HEK293 (cell line): Measurements from ENCODE around the gene MRRF.
A peak's percentile ranks its signal among the peaks of the same experiment; 100 is the strongest.

Experiments used
- CTCF ChIA-PET: fragments of 350-600 bp; formaldehyde crosslinking; extraction: SDS; loops from one replicate; lab custom pipeline; 2021; ENCODE audit warnings: antibody characterized with exemption; lab: Yijun Ruan, JAX
- POLR2A ChIA-PET: fragments of 300-600 bp; formaldehyde crosslinking; extraction: SDS; loops from one replicate; lab custom pipeline; 2020; ENCODE audit warnings: antibody characterized with exemption, inconsistent platforms; lab: Yijun Ruan, JAX
- H3K27ac ChIP-seq: fragments of 200-500 bp; sonication (Bioruptor generic); 2 replicates; pipeline ENCODE4 v1.5.1; 2014; ENCODE audit warnings: low read depth, low read length, control low read depth, inconsistent platforms; ENCODE audit errors: extremely low read depth
- H3K36me3 ChIP-seq, 2 experiments: fragments of 200-500 bp in 1 of 2; sonication (Bioruptor generic) in 1 of 2; 1 replicate in 1 of 2; 2 replicates in 1 of 2; pipeline ENCODE4 v1.5.1; 2014 to 2017; ENCODE audit warnings: inconsistent platforms in 2 of 2, low read length in 2 of 2; ENCODE audit not compliant: control insufficient read depth in 2 of 2, insufficient read depth in 1 of 2
- H3K4me1 ChIP-seq: fragments of 200-500 bp; sonication (Bioruptor generic); 2 replicates; pipeline ENCODE4 v1.5.1; 2014; ENCODE audit warnings: mild to moderate bottlenecking, low read length, inconsistent platforms; ENCODE audit not compliant: control insufficient read depth, insufficient read depth
- H3K4me3 ChIP-seq: 2 replicates; pipeline ENCODE4 v1.5.1; 2011; ENCODE audit warnings: low read depth, mild to moderate bottlenecking, control low read depth, low read length, moderate library complexity
- H3K9me3 ChIP-seq: fragments of 200-500 bp; sonication (Bioruptor generic); 2 replicates; pipeline ENCODE4 v1.5.1; 2014; ENCODE audit warnings: low read depth, low read length, inconsistent platforms; ENCODE audit not compliant: control insufficient read depth, insufficient read depth
- BCL11A ChIP-seq: fragments of 450-650 bp; formaldehyde crosslinking; IDR thresholded peaks from 2 replicates; pipeline ENCODE4 v1.5.1; 2016; ENCODE audit warnings: low read depth, missing biosample characterization, missing genetic modification characterization
- EGR2 ChIP-seq: fragments of 450-650 bp; formaldehyde crosslinking; IDR thresholded peaks from 2 replicates; pipeline ENCODE4 v1.5.1; 2016; ENCODE audit warnings: low read depth, missing biosample characterization, missing genetic modification characterization
- KLF9 ChIP-seq: fragments of 450-650 bp; formaldehyde crosslinking; IDR thresholded peaks from 2 replicates; pipeline ENCODE4 v1.5.1; 2016; ENCODE audit warnings: missing biosample characterization, missing genetic modification characterization, low read depth
- SP7 ChIP-seq: fragments of 450-650 bp; formaldehyde crosslinking; IDR thresholded peaks from 2 replicates; pipeline ENCODE4 v1.5.1; 2016; ENCODE audit warnings: missing biosample characterization, missing genetic modification characterization
- WT1 ChIP-seq: fragments of 450-650 bp; formaldehyde crosslinking; IDR thresholded peaks from 2 replicates; pipeline ENCODE4 v1.5.1; 2016; ENCODE audit warnings: missing biosample characterization, missing genetic modification characterization
- ZBTB1 ChIP-seq: fragments of 450-650 bp; formaldehyde crosslinking; IDR thresholded peaks from 2 replicates; pipeline ENCODE4 v1.5.1; 2016; ENCODE audit warnings: missing biosample characterization, missing genetic modification characterization
- ZNF19 ChIP-seq: fragments of 450-650 bp; formaldehyde crosslinking; IDR thresholded peaks from 2 replicates; pipeline ENCODE4; 2016; ENCODE audit warnings: missing biosample characterization, missing genetic modification characterization, low read depth
- ZNF23 ChIP-seq: fragments of 450-650 bp; formaldehyde crosslinking; IDR thresholded peaks from 2 replicates; pipeline ENCODE4 v1.5.1; 2016; ENCODE audit warnings: missing biosample characterization, missing genetic modification characterization, borderline replicate concordance
- ZNF24 ChIP-seq: fragments of 450-650 bp; formaldehyde crosslinking; IDR thresholded peaks from 2 replicates; pipeline ENCODE4 v1.5.1; 2016; ENCODE audit warnings: missing biosample characterization, missing genetic modification characterization
- ZNF560 ChIP-seq: fragments of 450-650 bp; formaldehyde crosslinking; IDR thresholded peaks from 2 replicates; pipeline ENCODE4 v1.5.1; 2017; ENCODE audit warnings: missing biosample characterization, missing genetic modification characterization, borderline replicate concordance
- ZNF626 ChIP-seq: fragments of 450-650 bp; sonication (Bioruptor Pico); formaldehyde crosslinking; IDR thresholded peaks from 2 replicates; pipeline ENCODE4 v1.5.1; 2018; ENCODE audit warnings: missing biosample characterization, missing genetic modification characterization, inconsistent platforms
- ZNF629 ChIP-seq: fragments of 450-650 bp; formaldehyde crosslinking; IDR thresholded peaks from 2 replicates; pipeline ENCODE4 v1.5.1; 2017; ENCODE audit warnings: missing biosample characterization, missing genetic modification characterization
- ZNF664 ChIP-seq: fragments of 450-650 bp; formaldehyde crosslinking; IDR thresholded peaks from 2 replicates; pipeline ENCODE4 v1.5.1; 2016; ENCODE audit warnings: missing biosample characterization, missing genetic modification characterization
- ZNF830 ChIP-seq: fragments of 450-650 bp; IDR thresholded peaks from 2 replicates; pipeline ENCODE4 v1.5.0; 2018; ENCODE audit warnings: missing biosample characterization, missing genetic modification characterization, low read depth, mild to moderate bottlenecking, moderate library complexity
- TF ChIP-seq, protein P1 (sequence below): fragments of 450-650 bp; formaldehyde crosslinking; IDR thresholded peaks from 2 replicates; pipeline ENCODE4 v1.5.1; 2016; ENCODE audit warnings: missing biosample characterization, missing genetic modification characterization
- TF ChIP-seq, protein P2 (sequence below): fragments of 450-650 bp; formaldehyde crosslinking; IDR thresholded peaks from 2 replicates; pipeline ENCODE4 v1.5.1; 2016; ENCODE audit warnings: missing biosample characterization, missing genetic modification characterization, borderline replicate concordance
- TF ChIP-seq, protein P3 (sequence below): fragments of 450-650 bp; formaldehyde crosslinking; IDR thresholded peaks from 2 replicates; pipeline ENCODE4 v1.5.1; 2016; ENCODE audit warnings: missing biosample characterization, missing genetic modification characterization
- TF ChIP-seq, protein P4 (sequence below): fragments of 450-650 bp; formaldehyde crosslinking; IDR thresholded peaks from 2 replicates; pipeline ENCODE4 v1.5.1; 2017; ENCODE audit warnings: missing biosample characterization, missing genetic modification characterization

Gene MRRF

DNA sequence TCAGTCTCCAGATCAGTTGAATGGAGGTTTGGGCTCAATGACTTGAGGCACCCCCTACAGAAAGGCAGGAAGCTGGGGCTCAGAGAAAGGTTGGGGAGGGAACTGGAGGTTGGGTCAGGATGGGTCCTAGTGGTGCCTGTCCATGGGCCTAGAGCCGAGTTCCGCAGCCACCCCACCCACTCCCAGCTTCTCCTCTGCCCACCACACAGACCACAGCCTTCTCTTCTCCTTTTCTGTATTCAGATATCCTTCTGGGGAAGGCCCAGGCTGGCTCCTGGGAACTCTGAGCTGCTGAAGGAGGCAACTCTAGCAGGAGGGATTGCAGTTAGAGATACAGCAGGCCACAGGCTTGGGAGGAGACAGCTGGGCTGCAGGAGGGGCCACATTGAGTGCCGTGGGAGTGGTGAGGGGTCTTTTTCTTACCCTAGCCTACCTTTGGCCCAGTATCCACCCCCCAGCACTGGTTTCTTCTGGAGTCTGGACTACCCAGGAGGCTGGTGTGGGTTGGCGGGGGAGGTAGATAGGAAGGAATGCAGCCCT is 90.7 kb downstream of the MRRF start (continued):
- TF ChIP-seq, protein P1, sequence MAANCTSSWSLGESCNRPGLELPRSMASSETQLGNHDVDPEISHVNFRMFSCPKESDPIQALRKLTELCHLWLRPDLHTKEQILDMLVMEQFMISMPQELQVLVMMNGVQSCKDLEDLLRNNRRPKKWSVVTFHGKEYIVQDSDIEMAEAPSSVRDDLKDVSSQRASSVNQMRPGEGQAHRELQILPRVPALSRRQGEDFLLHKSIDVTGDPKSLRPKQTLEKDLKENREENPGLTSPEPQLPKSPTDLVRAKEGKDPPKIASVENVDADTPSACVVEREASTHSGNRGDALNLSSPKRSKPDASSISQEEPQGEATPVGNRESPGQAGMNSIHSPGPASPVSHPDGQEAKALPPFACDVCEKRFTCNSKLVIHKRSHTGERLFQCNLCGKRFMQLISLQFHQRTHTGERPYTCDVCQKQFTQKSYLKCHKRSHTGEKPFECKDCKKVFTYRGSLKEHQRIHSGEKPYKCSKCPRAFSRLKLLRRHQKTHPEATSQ (tag by site-specific recombination) = no peak
- no peak for TF ChIP-seq ZNF626 (tag by site-specific recombination)
- TF ChIP-seq ZBTB1 = no peak
- no peak for TF ChIP-seq ZNF830
- TF ChIP-seq, protein P2, sequence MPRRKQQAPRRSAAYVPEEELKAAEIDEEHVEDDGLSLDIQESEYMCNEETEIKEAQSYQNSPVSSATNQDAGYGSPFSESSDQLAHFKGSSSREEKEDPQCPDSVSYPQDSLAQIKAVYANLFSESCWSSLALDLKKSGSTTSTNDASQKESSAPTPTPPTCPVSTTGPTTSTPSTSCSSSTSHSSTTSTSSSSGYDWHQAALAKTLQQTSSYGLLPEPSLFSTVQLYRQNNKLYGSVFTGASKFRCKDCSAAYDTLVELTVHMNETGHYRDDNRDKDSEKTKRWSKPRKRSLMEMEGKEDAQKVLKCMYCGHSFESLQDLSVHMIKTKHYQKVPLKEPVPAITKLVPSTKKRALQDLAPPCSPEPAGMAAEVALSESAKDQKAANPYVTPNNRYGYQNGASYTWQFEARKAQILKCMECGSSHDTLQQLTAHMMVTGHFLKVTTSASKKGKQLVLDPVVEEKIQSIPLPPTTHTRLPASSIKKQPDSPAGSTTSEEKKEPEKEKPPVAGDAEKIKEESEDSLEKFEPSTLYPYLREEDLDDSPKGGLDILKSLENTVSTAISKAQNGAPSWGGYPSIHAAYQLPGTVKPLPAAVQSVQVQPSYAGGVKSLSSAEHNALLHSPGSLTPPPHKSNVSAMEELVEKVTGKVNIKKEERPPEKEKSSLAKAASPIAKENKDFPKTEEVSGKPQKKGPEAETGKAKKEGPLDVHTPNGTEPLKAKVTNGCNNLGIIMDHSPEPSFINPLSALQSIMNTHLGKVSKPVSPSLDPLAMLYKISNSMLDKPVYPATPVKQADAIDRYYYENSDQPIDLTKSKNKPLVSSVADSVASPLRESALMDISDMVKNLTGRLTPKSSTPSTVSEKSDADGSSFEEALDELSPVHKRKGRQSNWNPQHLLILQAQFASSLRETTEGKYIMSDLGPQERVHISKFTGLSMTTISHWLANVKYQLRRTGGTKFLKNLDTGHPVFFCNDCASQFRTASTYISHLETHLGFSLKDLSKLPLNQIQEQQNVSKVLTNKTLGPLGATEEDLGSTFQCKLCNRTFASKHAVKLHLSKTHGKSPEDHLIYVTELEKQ (tag by site-specific recombination) = no peak

DNA sequence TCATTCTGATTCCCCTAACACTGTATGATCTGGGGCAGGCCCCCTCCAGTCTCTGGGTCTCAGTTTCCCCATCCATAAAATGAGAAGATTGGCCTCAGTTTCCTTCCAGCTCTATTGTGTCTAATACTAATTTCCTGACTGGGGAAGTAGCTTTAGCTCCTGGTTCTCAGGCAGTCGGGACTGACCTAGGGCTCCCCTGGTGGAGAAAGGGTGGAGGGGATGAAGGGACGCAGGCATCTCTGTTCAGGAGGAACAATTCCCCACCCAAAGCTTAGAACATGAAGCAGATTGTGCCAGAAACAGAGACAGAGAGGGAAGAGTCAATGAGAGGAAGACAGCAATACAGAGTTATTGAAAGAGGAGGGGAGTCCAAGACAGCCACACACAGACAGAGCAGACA is 91.9 kb downstream of the MRRF start:
- Histone ChIP-seq H3K9me3 (no peaks in the 10 kb centered on the region), H3K27ac (no peak overlapping the region), H3K36me3 (no peaks in the 10 kb centered on the region), H3K4me3 (no peak overlapping the region), H3K4me1 (no peaks in the 10 kb centered on the region)
- TF ChIP-seq, protein P3, sequence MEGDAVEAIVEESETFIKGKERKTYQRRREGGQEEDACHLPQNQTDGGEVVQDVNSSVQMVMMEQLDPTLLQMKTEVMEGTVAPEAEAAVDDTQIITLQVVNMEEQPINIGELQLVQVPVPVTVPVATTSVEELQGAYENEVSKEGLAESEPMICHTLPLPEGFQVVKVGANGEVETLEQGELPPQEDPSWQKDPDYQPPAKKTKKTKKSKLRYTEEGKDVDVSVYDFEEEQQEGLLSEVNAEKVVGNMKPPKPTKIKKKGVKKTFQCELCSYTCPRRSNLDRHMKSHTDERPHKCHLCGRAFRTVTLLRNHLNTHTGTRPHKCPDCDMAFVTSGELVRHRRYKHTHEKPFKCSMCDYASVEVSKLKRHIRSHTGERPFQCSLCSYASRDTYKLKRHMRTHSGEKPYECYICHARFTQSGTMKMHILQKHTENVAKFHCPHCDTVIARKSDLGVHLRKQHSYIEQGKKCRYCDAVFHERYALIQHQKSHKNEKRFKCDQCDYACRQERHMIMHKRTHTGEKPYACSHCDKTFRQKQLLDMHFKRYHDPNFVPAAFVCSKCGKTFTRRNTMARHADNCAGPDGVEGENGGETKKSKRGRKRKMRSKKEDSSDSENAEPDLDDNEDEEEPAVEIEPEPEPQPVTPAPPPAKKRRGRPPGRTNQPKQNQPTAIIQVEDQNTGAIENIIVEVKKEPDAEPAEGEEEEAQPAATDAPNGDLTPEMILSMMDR (tag by site-specific recombination) = 0 out of 2 replicates have a peak, but pooled peaks have one; percentile 9
- TF ChIP-seq SP7 (tag by site-specific recombination) = no peak
- TF ChIP-seq ZNF24 (tag by site-specific recombination) = no peak
- TF ChIP-seq ZNF560 (tag by site-specific recombination) = no peak
- TF ChIP-seq, protein P2 (tag by site-specific recombination) = no peak
- ChIA-PET POLR2A (no interaction called here), CTCF (interaction anchor here (0.6 to 1.8 kb wide), 9 partner anchors 9 to 261 kb away, joined by 3 to 7 read pairs (median 4); no protein-coding TSS in a partner anchor)

DNA sequence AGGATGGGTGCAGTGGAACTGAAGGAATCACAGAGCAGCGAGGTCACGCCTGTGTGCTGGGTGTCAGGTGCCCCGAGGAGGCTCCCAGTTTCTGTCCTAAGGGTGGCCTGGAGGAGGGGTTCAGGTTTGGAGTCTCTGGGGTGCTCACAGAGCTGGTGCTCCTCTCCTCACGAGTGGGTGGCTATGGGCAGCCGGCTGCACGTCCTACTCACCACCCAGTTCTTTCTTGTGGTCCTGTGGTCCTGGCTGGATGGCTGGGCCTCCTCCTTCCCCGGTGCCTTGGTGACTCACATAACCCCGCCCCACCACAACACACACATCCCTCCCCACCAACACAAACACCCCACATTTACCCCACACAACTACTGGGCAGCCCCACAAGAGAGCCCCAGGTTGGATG is 96.2 kb downstream of the MRRF start:
- ChIA-PET POLR2A (no interaction called here), CTCF (interaction anchor here (0.6 to 0.9 kb wide), 4 partner anchors 10 to 236 kb away, joined by 3 to 4 read pairs (median 3); partner anchors contain the start of gene PTGS1)
- H3K27ac ChIP-seq = no peak overlapping the region
- TF ChIP-seq ZNF23 = no peak
- TF ChIP-seq KLF9 (tag by site-specific recombination) = no peak
- no peak for TF ChIP-seq BCL11A (tag by site-specific recombination)
- TF ChIP-seq ZNF664 = no peak
- TF ChIP-seq, protein P4, sequence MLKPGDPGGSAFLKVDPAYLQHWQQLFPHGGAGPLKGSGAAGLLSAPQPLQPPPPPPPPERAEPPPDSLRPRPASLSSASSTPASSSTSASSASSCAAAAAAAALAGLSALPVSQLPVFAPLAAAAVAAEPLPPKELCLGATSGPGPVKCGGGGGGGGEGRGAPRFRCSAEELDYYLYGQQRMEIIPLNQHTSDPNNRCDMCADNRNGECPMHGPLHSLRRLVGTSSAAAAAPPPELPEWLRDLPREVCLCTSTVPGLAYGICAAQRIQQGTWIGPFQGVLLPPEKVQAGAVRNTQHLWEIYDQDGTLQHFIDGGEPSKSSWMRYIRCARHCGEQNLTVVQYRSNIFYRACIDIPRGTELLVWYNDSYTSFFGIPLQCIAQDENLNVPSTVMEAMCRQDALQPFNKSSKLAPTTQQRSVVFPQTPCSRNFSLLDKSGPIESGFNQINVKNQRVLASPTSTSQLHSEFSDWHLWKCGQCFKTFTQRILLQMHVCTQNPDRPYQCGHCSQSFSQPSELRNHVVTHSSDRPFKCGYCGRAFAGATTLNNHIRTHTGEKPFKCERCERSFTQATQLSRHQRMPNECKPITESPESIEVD (tag by site-specific recombination) = no peak
- TF ChIP-seq WT1 (tag by site-specific recombination) = no peak
- TF ChIP-seq EGR2 (tag by site-specific recombination) = no peak
- no peak for TF ChIP-seq ZNF19 (tag by site-specific recombination)
- TF ChIP-seq ZNF629 = no peak

More for the DNA sequence above, 96.2 kb downstream of the MRRF start:
- no peaks in the 10 kb centered on the region for H3K9me3 ChIP-seq
- H3K4me1 ChIP-seq = no peaks in the 10 kb centered on the region
- H3K36me3 ChIP-seq = no peaks in the 10 kb centered on the region
- H3K4me3 ChIP-seq = no peak overlapping the region
